ENCODE measurements around the gene DAPK1. TPM values are rescaled to one million over a fixed set of nuclear protein-coding genes. Genes with fewer than 3 reads are reported as not detected.

The DAPK1 gene
- total RNA-seq, 4 donors from 2014 or later: 8.8 to 18.3 (median 9.9) TPM

- H3K4me3 ChIP-seq (ENCODE audit: low read depth, poor library complexity, severe bottlenecking): no peak overlapping the region
- TF ChIP-seq, protein P1, sequence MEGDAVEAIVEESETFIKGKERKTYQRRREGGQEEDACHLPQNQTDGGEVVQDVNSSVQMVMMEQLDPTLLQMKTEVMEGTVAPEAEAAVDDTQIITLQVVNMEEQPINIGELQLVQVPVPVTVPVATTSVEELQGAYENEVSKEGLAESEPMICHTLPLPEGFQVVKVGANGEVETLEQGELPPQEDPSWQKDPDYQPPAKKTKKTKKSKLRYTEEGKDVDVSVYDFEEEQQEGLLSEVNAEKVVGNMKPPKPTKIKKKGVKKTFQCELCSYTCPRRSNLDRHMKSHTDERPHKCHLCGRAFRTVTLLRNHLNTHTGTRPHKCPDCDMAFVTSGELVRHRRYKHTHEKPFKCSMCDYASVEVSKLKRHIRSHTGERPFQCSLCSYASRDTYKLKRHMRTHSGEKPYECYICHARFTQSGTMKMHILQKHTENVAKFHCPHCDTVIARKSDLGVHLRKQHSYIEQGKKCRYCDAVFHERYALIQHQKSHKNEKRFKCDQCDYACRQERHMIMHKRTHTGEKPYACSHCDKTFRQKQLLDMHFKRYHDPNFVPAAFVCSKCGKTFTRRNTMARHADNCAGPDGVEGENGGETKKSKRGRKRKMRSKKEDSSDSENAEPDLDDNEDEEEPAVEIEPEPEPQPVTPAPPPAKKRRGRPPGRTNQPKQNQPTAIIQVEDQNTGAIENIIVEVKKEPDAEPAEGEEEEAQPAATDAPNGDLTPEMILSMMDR (IDR thresholded peaks at IDR 0.05): no peak
- intact Hi-C loops (cut with DNase I; ENCODE audit: low total_unique reads): no loop called here
- 79 to 86% methylated on average over 5 of the region's 5 CpGs for WGBS, 2 donors
- DNase-seq (ENCODE audit: low spot score in 2 of 2): no peak
These were observed 111.8 kb downstream of the DAPK1 start for GRCh38 chr9:87609486-87609885.

DNA sequence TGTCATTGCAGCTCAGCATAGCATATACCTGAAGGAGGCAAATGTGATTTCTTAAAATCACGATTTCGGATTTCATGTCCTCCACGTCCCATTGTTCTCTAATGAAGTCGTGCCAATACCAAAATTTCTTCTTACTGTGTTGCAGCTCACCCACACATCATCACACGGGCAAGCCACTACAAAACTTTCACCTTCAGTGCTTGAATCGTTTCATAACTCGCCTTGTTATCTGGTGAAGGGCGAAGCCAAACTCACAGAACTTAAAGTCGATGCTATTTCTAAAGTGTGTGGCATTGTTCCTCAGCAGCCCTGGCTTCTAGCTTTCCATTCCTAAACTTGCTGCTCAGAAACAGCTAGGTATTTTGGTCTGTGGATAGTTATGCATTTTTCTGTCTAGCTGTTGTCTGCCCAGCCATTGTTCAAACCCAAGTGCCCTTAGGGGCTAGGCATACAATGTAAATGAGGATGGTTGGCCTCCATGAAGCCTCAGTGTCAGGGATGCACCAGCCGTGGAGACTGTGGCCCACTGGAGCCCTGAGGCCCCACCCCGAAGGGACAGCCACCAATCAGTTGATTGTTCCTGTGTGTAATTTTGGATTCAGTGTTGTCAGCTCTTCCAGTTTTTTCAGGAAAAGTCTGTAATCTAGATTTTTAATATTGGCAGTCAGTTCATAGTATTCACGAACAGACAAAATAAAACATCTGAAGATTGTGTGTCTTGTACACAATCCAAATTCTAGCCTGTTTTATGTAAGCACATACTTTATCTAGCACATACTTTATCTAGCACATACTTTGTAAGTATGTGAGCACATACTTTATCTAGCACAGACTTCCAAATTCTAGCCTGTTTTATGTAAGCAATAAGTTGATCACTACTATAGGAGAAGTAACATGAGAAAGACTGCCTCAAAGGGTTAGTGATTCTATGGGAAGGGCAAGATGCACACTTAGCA lies 112.8 kb downstream of the DAPK1 start:
- TF ChIP-seq, protein P1 (IDR thresholded peaks at IDR 0.05): no peak
- TF ChIP-seq POLR2A (IDR thresholded peaks at IDR 0.05): no peak
- no peak for DNase-seq (ENCODE audit: low spot score in 2 of 2)
- H3K4me3 ChIP-seq (ENCODE audit: low read depth, poor library complexity, severe bottlenecking): no peak overlapping the region
- intact Hi-C loops (cut with DNase I; ENCODE audit: low total_unique reads): no loop called here
- 55 to 66% methylated on average over 12 of the region's 12 CpGs for WGBS, 2 donors

- DNase-seq (ENCODE audit: low spot score in 2 of 2): no peak
- WGBS, 2 donors: 94 to 96% methylated on average over 4 of the region's 4 CpGs
- intact Hi-C loops (cut with DNase I; ENCODE audit: low total_unique reads): no loop called here
- no peak overlapping the region for H3K4me3 ChIP-seq (ENCODE audit: low read depth, poor library complexity, severe bottlenecking)
- TF ChIP-seq, protein P1 (IDR thresholded peaks at IDR 0.05): no peak
These were observed 114.1 kb downstream of the DAPK1 start for GRCh38 chr9:87611776-87612175.

- H3K4me3 ChIP-seq (ENCODE audit: low read depth, poor library complexity, severe bottlenecking): no peak overlapping the region
- WGBS, 2 donors: 94 to 98% methylated on average over 3 of the region's 3 CpGs
- intact Hi-C loops (cut with DNase I; ENCODE audit: low total_unique reads): no loop called here
- TF ChIP-seq, protein P1 (IDR thresholded peaks at IDR 0.05): no peak
- no peak for TF ChIP-seq POLR2A (IDR thresholded peaks at IDR 0.05)
- DNase-seq (ENCODE audit: low spot score in 2 of 2): no peak
These were observed 114.9 kb downstream of the DAPK1 start for GRCh38 chr9:87612536-87612935.

DNA sequence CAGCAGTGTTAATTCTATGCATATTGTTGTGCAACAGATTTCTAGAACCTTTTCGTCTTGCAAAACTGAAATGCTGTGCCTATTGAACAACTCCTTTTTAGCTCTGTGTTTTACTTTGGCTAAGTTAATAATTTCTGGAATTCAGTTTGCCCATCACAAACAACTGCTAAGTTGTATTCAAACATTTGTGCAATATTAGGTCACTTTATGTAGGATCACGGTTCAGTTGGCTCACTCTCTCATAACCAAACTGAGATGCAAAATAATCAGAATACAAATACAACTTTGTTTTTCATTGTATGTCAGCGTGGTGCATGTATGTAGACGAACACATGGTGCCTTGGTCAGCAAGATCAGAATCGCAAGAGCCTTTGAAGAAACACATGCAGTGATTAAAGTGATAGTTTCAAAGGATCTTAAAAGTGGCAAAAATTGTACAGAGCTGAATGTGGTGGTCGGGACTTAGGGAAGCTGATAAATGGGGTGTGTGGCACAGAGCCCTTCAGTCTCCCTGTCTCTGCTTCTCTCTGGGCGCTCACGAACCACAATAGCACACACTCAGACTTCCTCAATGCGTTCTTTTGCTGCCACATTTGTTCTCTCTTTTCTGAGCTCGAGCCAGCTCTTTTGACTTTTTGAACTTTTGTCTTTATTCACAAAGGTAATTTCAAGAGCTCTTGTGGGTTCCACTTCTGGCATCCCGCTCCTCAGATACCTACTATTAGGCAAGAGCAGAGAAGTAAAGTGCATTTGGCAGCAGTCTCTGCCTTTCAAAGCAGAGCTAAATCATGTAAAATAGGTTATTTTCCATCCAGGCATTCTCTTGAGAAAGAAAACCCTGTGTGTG lies 115.8 kb downstream of the DAPK1 start:
- DNase-seq (ENCODE audit: low spot score in 2 of 2): no peak
- WGBS, 2 donors: 63 to 67% methylated on average over 11 of the region's 11 CpGs
- no peak overlapping the region for H3K4me3 ChIP-seq (ENCODE audit: low read depth, poor library complexity, severe bottlenecking)
- intact Hi-C loops (cut with DNase I; ENCODE audit: low total_unique reads): no loop called here
- no peak for TF ChIP-seq POLR2A (IDR thresholded peaks at IDR 0.05)
- TF ChIP-seq, protein P1 (IDR thresholded peaks at IDR 0.05): no peak
